A673 (cell line): Measurements from ENCODE around the gene ANKRD55. TPM values are rescaled to one million over a fixed set of nuclear protein-coding genes. Genes with fewer than 3 reads are reported as not detected.

Source experiments
- BruUV-seq: library from RNA; stranded (reverse); fragments of 400-500 nt; replicated peaks from 2 replicates; lab custom pipeline; 2021; lab: Mats Ljungman, UMichigan
- CTCF ChIA-PET: fragments of 300-600 bp; sonication (Branson Sonifier 250); formaldehyde crosslinking; loops from one replicate; lab custom pipeline; 2022; ENCODE audit warnings: antibody characterized with exemption; lab: Charles Lee
- POLR2A ChIA-PET: fragments of 300-600 bp; sonication (Branson Sonifier 250); formaldehyde crosslinking; loops from one replicate; lab custom pipeline; 2022; ENCODE audit warnings: antibody characterized with exemption; ENCODE audit not compliant: low non-redundant PET; lab: Charles Lee
- DNase-seq: peaks from one replicate; pipeline ENCODE4 v3.0.0-alpha.2; 2015; ENCODE audit warnings: low spot score
- H3K27ac ChIP-seq: fragments of 200-600 bp; sonication (generic); 2 replicates; pipeline ENCODE4 v1.5.1; 2016; ENCODE audit warnings: mixed run types, low read depth, mild to moderate bottlenecking, mixed read lengths, antibody characterized with exemption, low read length; ENCODE audit not compliant: poor library complexity, severe bottlenecking
- H3K27me3 ChIP-seq: fragments of 200-600 bp; sonication (generic); replicated peaks from 2 replicates; pipeline ENCODE4 v1.6.1; 2017; ENCODE audit warnings: mixed run types, low read depth, mild to moderate bottlenecking, mixed read lengths, antibody characterized with exemption, low read length; ENCODE audit not compliant: insufficient read depth, poor library complexity
- H3K36me3 ChIP-seq: fragments of 200-600 bp; sonication (generic); 2 replicates; pipeline ENCODE4 v1.6.1; 2016; ENCODE audit warnings: mixed run types, mild to moderate bottlenecking, mixed read lengths, antibody characterized with exemption, low read length; ENCODE audit not compliant: insufficient read depth, poor library complexity, severe bottlenecking
- H3K4me1 ChIP-seq: fragments of 200-600 bp; sonication (generic); 2 replicates; pipeline ENCODE4 v1.6.1; 2017; ENCODE audit warnings: mixed run types, mild to moderate bottlenecking, mixed read lengths, antibody characterized with exemption, low read length; ENCODE audit not compliant: insufficient read depth, poor library complexity, severe bottlenecking
- H3K4me3 ChIP-seq: fragments of 200-600 bp; sonication (generic); 2 replicates; pipeline ENCODE4 v1.5.1; 2016; ENCODE audit warnings: low read depth, mixed run types, mild to moderate bottlenecking, mixed read lengths, low read length; ENCODE audit not compliant: poor library complexity, severe bottlenecking
- H3K9me3 ChIP-seq: fragments of 200-600 bp; sonication (generic); 2 replicates; pipeline ENCODE4 v1.6.1; 2016; ENCODE audit warnings: mixed run types, low read depth, mild to moderate bottlenecking, mixed read lengths, antibody characterized with exemption, low read length; ENCODE audit not compliant: poor library complexity, severe bottlenecking
- CTCF ChIP-seq: fragments of 300-800, 200-600 bp; sonication (generic); conservative IDR thresholded peaks from 2 replicates; pipeline ENCODE4 v1.5.1; 2017; ENCODE audit warnings: low read depth, mild to moderate bottlenecking, antibody characterized with exemption, low read length, moderate library complexity, mixed read lengths
- EZH2 ChIP-seq: fragments of 200-600 bp; sonication (generic); IDR thresholded peaks from 2 replicates; pipeline ENCODE4 v1.6.1; 2017; ENCODE audit warnings: borderline replicate concordance, low read depth, mild to moderate bottlenecking, mixed read lengths, antibody characterized with exemption, low read length; ENCODE audit not compliant: poor library complexity, severe bottlenecking
- intact Hi-C: fragments of 100-400 bp; cut with micrococcal nuclease; formaldehyde crosslinking; loops from one replicate; pipeline ENCODE4 v1.10.0; 2022; ENCODE audit not compliant: unreplicated experiment
- total RNA-seq: library from RNA; stranded (reverse); gene quantifications from 2 replicates; pipeline ENCODE4 v1.2.3, GENCODE V29; 2021

Gene ANKRD55
- total RNA-seq, 1 experiment from 2014 or later = not detected

DNA sequence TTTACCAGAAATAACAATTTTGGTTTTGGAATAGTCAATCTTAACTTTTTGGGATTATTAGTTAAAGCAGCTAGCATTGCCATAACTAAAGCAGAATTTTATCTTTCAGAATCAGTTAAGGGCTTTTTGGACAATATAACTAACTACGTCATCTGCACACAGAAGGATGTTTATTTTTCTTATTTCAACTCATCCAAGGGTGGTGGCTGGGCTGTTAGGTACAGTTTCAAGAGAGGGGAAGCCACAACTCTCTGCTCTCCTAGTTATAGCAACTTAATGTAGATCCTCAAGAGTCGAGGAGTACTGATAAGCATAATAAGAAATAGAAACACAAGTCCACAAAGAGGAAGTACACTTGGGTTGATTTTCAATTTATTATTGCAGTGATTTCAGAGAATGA lies 65.6 kb downstream of the ANKRD55 start:
- no peak for TF ChIP-seq EZH2
- TF ChIP-seq CTCF = no peak
- no peak overlapping the region for H3K27ac ChIP-seq
- no peaks in the 10 kb centered on the region for H3K27me3 ChIP-seq
- H3K4me1 ChIP-seq = peaks cover 5% of the 10 kb centered on the region
- CTCF ChIA-PET = no interaction called here
- H3K36me3 ChIP-seq = no peaks in the 10 kb centered on the region
- intact Hi-C loops = no loop called here
- no peak for DNase-seq
- POLR2A ChIA-PET = no interaction called here
- no peak overlapping the region for H3K4me3 ChIP-seq
- no peaks in the 10 kb centered on the region for H3K9me3 ChIP-seq
- no TSS peak for BruUV-seq

GRCh38 chr5:56166671-56167385 lies 66.3 kb downstream of the ANKRD55 start:
- DNase-seq = no peak
- Histone ChIP-seq H3K36me3 (no peaks in the 10 kb centered on the region), H3K27ac (no peak overlapping the region), H3K27me3 (no peaks in the 10 kb centered on the region), H3K9me3 (no peaks in the 10 kb centered on the region), H3K4me1 (no peaks in the 10 kb centered on the region), H3K4me3 (no peak overlapping the region)
- ChIA-PET CTCF (no interaction called here), POLR2A (no interaction called here)
- intact Hi-C loops = no loop called here
- no TSS peak for BruUV-seq
- TF ChIP-seq CTCF = no peak
- no peak for TF ChIP-seq EZH2

DNA sequence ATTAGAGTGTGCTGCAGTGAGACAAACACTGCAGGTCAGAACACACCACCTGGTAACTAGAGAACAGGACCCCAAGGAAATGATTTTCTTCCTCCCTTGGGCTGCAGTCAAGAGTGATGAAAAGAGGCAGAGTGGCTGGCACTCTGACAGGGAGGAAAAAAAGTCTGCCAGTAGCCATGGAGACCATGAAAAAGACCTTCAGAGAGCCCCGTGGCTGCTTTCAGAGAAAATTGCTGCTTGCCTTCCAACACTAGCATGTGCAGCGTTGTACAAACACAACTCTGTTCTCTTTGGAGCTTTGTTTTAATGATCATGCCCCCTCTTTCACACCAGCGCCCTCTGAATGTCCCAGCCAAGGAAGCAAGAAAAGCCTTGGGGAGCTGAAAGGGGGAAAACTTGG lies 68.8 kb downstream of the ANKRD55 start:
- BruUV-seq = no TSS peak
- no peaks in the 10 kb centered on the region for H3K36me3 ChIP-seq
- TF ChIP-seq EZH2 = no peak
- TF ChIP-seq CTCF = no peak
- H3K4me3 ChIP-seq = no peak overlapping the region
- H3K9me3 ChIP-seq = no peaks in the 10 kb centered on the region
- no peaks in the 10 kb centered on the region for H3K4me1 ChIP-seq
- ChIA-PET POLR2A (no interaction called here), CTCF (no interaction called here)
- DNase-seq = no peak
- no peaks in the 10 kb centered on the region for H3K27me3 ChIP-seq
- intact Hi-C loops = no loop called here
- no peak overlapping the region for H3K27ac ChIP-seq
